Astrocyte of the cerebellum (primary cell): ENCODE measurements around the gene LPO.
A peak's percentile ranks its signal among the peaks of the same experiment; 100 is the strongest.

Source experiments
- DNase-seq: peaks from one replicate; pipeline ENCODE4 v3.0.0-alpha.2; 2011; ENCODE audit warnings: low read depth
- H3K4me3 ChIP-seq: 2 replicates; pipeline ENCODE4 v1.5.1; 2011; ENCODE audit warnings: mild to moderate bottlenecking, low read depth, low read length, moderate library complexity
- in situ Hi-C: cut with HindIII; loops from 2 replicates; pipeline ENCODE4 v1.10.0; 2017; ENCODE audit warnings: low sequenced_read_pairs
- TF ChIP-seq, protein P1 (sequence below): IDR thresholded peaks from 2 replicates; pipeline ENCODE4 v1.5.1; 2012; ENCODE audit warnings: low read length, low read depth, moderate library complexity, mild to moderate bottlenecking; ENCODE audit errors: missing control alignments

Gene LPO

GRCh38 chr17:58302171-58302918 lies 64.0 kb downstream of the LPO start:
- H3K4me3 ChIP-seq: no peak overlapping the region
- TF ChIP-seq, protein P1, sequence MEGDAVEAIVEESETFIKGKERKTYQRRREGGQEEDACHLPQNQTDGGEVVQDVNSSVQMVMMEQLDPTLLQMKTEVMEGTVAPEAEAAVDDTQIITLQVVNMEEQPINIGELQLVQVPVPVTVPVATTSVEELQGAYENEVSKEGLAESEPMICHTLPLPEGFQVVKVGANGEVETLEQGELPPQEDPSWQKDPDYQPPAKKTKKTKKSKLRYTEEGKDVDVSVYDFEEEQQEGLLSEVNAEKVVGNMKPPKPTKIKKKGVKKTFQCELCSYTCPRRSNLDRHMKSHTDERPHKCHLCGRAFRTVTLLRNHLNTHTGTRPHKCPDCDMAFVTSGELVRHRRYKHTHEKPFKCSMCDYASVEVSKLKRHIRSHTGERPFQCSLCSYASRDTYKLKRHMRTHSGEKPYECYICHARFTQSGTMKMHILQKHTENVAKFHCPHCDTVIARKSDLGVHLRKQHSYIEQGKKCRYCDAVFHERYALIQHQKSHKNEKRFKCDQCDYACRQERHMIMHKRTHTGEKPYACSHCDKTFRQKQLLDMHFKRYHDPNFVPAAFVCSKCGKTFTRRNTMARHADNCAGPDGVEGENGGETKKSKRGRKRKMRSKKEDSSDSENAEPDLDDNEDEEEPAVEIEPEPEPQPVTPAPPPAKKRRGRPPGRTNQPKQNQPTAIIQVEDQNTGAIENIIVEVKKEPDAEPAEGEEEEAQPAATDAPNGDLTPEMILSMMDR: no peak
- no peak for DNase-seq
- in situ Hi-C loops: no loop called here

DNA sequence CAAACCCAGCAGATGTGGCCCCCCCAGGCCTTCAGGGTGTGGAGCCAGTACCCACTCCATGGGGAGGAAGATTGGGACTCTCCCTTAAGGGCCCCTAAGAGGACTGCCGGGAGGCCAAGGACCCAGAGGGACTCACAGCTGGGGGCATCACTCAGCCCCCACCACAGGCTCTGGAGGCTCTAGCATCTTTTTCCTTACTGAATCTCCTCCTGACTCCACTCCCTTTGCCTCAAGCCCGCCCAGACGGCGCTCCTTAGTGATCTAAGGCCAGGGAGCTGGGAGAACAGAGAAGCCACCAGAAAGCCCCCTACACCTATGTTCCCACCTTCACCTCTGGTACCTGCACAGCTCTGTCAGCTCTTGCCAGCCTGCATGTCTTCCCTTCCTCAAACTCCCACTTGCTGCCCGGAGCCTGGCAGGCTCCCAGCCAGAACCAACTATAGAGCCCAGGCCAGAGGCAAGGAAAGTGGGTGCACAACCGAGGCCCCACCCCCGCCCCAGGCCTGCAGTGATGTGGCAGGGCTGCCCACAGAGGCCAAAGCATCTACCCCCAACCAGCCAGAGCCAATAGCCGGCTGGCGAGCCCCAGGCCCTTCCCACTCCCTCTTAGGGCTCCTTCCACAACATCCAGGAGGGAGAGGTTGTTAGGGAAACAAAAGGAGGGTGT lies 64.7 kb downstream of the LPO start:
- TF ChIP-seq, protein P1: no peak
- no peak overlapping the region for H3K4me3 ChIP-seq
- in situ Hi-C loops: no loop called here
- DNase-seq: no peak

DNA sequence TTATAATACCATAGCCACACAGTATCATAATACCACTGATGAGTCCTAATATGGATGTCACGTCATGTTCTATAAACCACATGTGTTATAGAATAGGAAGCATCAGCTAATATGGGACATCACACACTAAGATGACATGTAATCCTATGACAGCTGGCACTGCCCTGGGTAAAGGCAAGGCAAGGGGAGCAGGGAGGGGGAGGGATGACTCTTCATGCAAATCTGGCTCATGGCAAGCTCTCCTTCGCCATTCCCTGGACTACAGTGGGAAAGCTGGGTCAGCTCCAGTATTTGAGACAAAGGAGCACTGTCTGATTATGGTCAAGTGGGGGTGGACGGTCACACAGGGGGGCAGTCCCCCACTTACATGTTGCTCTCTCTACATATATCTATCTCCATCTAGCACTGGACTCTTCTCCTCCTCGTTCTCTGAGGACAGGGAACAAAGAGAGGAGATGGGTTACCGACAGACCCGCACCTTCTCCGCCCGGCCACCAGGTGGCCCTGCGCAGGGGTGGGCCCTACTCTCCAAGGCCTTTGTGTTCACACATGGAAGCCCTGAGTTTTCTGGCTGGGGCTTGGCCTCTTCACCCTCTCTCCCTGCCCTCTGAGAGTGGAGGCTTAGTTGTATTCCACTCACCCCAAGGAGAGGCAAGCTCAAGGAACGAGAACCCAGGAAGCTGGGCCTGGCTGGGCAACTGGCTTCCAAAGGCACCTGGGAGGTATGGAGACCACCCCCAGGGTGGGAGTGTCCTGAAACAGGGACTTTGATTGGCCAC lies 65.8 kb downstream of the LPO start:
- in situ Hi-C loops: no loop called here

DNA sequence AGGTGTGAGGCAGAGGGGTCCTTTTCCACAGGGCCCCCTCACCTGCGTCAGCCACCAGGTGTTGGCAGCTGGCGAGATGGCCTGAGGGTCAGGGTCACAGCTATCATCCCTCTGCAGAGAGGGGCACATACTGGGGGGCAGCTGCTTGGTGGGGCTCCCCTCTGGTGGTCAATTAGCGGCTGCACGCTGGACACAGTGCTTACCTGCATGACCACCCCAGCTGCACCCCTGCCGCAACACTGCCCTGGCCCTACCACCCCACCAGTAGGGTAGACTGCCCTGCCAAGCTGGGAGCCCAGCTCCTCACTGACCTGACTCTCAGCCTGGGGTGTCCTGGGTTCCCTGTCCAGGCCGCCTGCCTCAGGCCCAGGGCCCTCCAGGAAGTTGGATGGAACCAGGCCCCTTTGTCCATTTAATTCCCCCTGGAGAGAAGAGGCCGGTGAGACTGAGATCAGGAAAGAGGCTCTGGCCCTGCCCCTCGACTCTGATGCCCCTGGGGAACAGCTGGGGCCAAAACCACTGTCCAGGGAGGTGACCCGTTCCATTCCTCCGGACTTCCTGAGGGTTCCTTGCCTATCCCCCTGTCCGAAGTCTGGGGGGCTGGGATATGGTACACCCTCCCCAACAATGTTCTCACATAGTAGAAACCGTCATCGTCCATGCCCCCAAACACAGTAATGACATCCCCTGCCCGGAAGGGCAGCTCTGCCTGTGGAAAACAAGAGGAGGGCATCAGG lies 66.5 kb downstream of the LPO start:
- no peak overlapping the region for H3K4me3 ChIP-seq
- in situ Hi-C loops: no loop called here
- TF ChIP-seq, protein P1: no peak
- no peak for DNase-seq

More for the DNA sequence above, 65.8 kb downstream of the LPO start:
- no peak overlapping the region for H3K4me3 ChIP-seq
- TF ChIP-seq, protein P1: peak; percentile 79
- no peak for DNase-seq

- DNase-seq: no peak
- TF ChIP-seq, protein P1: no peak
- H3K4me3 ChIP-seq: no peak overlapping the region
- in situ Hi-C loops: no loop called here
These were observed 67.2 kb downstream of the LPO start for GRCh38 chr17:58305626-58306025.
